Measurements from ENCODE around the gene ADORA2A. TPM values are rescaled to one million over a fixed set of nuclear protein-coding genes. Genes with fewer than 3 reads are reported as not detected.

ADORA2A gene
- total RNA-seq, 1 experiment from 2014 or later = 0.96 TPM

- Mint-ChIP-seq H3K27me3 (ENCODE audit: insufficient read depth, unreplicated experiment) (peaks cover 14% of the 10 kb centered on the region), H3K4me3 (ENCODE audit: unreplicated experiment) (no peak overlapping the region), H3K27ac (ENCODE audit: low read depth, unreplicated experiment) (no peak overlapping the region), H3K4me1 (ENCODE audit: insufficient read depth, unreplicated experiment) (peaks cover 6% of the 10 kb centered on the region), H3K9me3 (ENCODE audit: unreplicated experiment) (no peaks in the 10 kb centered on the region), H3K36me3 (ENCODE audit: insufficient read depth, unreplicated experiment) (peaks cover 7% of the 10 kb centered on the region)
- CTCF ChIA-PET = interaction anchor here (0.6 to 5.3 kb wide), 11 partner anchors 8 to 1144 kb away, joined by 3 to 42 read pairs (median 4); no protein-coding TSS in a partner anchor
- no TSS peak for BruUV-seq (replicated peaks)
- DNase-seq (ENCODE audit: unreplicated experiment) = peak; percentile 38
- POLR2A ChIA-PET = no interaction called here
- peak; percentile 39 for TF ChIP-seq CTCF (IDR thresholded peaks at IDR 0.05; ENCODE audit: unreplicated experiment)
- intact Hi-C loops (cut with micrococcal nuclease) = loop anchor here (1.0 to 5.0 kb wide), 2 partner anchors 94 to 100 kb away; no protein-coding TSS in a partner anchor
Observed at GRCh38 chr22:24421428-24421931, 5.9 kb upstream of the ADORA2A start.

DNA sequence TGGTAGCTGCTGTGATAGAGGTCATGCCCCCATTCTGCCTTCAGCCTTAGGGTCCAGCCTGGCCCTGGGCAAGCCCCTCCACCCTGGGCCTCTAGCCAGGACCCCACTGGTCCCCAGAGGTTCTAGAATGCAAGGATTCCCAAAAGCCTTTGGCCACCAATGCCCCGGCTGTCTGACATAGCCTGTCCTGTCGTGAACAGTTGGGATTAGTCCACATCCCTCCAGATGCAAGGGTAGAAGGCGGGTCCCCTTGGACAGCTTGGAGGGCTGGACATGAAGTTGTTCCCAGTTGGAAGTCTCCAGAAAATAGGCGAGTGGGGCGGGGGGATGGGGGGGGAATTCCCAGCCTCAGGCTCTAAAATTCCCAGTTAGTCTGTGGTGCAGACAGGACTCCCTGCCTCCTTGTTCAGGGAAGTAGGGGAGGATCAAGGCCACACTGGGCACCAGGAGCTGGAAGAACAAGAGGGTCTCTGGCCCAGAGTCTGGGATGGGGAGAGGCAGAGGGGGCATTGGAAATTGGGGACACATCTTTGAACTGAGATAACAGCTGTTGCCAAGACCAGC, 5.2 kb upstream of the ADORA2A start:
- H3K9me3 Mint-ChIP-seq (ENCODE audit: unreplicated experiment) = no peaks in the 10 kb centered on the region
- no peak for DNase-seq (ENCODE audit: unreplicated experiment)
- peaks cover 18% of the 10 kb centered on the region for H3K27me3 Mint-ChIP-seq (ENCODE audit: insufficient read depth, unreplicated experiment)
- H3K4me1 Mint-ChIP-seq (ENCODE audit: insufficient read depth, unreplicated experiment) = peaks cover 6% of the 10 kb centered on the region
- TF ChIP-seq CTCF (IDR thresholded peaks at IDR 0.05; ENCODE audit: unreplicated experiment) = no peak
- no peak overlapping the region for H3K27ac Mint-ChIP-seq (ENCODE audit: low read depth, unreplicated experiment)
- H3K4me3 Mint-ChIP-seq (ENCODE audit: unreplicated experiment) = no peak overlapping the region
- ChIA-PET POLR2A (no interaction called here), CTCF (interaction anchor here (0.6 to 5.3 kb wide), 15 partner anchors 7 to 1145 kb away, joined by 3 to 42 read pairs (median 4); no protein-coding TSS in a partner anchor)
- H3K36me3 Mint-ChIP-seq (ENCODE audit: insufficient read depth, unreplicated experiment) = peaks cover under 1% of the 10 kb centered on the region
- BruUV-seq (replicated peaks) = no TSS peak
- intact Hi-C loops (cut with micrococcal nuclease) = loop anchor here (5.0 kb wide), 1 partner anchor 95 kb away; no protein-coding TSS in a partner anchor

- intact Hi-C loops (cut with micrococcal nuclease) = loop anchor here (1.0 to 5.0 kb wide), 2 partner anchors 80 to 96 kb away; no protein-coding TSS in a partner anchor
- CTCF ChIA-PET = interaction anchor here (0.6 to 5.3 kb wide), 15 partner anchors 8 to 172 kb away, joined by 3 to 42 read pairs (median 4); no protein-coding TSS in a partner anchor
- H3K9me3 Mint-ChIP-seq (ENCODE audit: unreplicated experiment) = no peaks in the 10 kb centered on the region
- H3K36me3 Mint-ChIP-seq (ENCODE audit: insufficient read depth, unreplicated experiment) = no peaks in the 10 kb centered on the region
- H3K27ac Mint-ChIP-seq (ENCODE audit: low read depth, unreplicated experiment) = no peak overlapping the region
- peak; percentile 30 for DNase-seq (ENCODE audit: unreplicated experiment)
- peak; percentile 91 for TF ChIP-seq CTCF (IDR thresholded peaks at IDR 0.05; ENCODE audit: unreplicated experiment)
- H3K4me1 Mint-ChIP-seq (ENCODE audit: insufficient read depth, unreplicated experiment) = peaks cover 6% of the 10 kb centered on the region
- POLR2A ChIA-PET = no interaction called here
- BruUV-seq (replicated peaks) = no TSS peak
- H3K27me3 Mint-ChIP-seq (ENCODE audit: insufficient read depth, unreplicated experiment) = peaks cover 18% of the 10 kb centered on the region
- no peak overlapping the region for H3K4me3 Mint-ChIP-seq (ENCODE audit: unreplicated experiment)
Observed at GRCh38 chr22:24423519-24424000, 3.8 kb upstream of the ADORA2A start.

- Mint-ChIP-seq H3K27ac (ENCODE audit: low read depth, unreplicated experiment) (no peak overlapping the region), H3K27me3 (ENCODE audit: insufficient read depth, unreplicated experiment) (peaks cover 18% of the 10 kb centered on the region), H3K4me3 (ENCODE audit: unreplicated experiment) (no peak overlapping the region), H3K36me3 (ENCODE audit: insufficient read depth, unreplicated experiment) (no peaks in the 10 kb centered on the region), H3K4me1 (ENCODE audit: insufficient read depth, unreplicated experiment) (peaks cover 6% of the 10 kb centered on the region), H3K9me3 (ENCODE audit: unreplicated experiment) (no peaks in the 10 kb centered on the region)
- intact Hi-C loops (cut with micrococcal nuclease) = loop anchor here (5.0 kb wide), 1 partner anchor 97 kb away; no protein-coding TSS in a partner anchor
- CTCF ChIA-PET = interaction anchor here (0.6 to 5.3 kb wide), 11 partner anchors 9 to 108 kb away, joined by 3 to 42 read pairs (median 4); no protein-coding TSS in a partner anchor
- POLR2A ChIA-PET = no interaction called here
- no TSS peak for BruUV-seq (replicated peaks)
- no peak for DNase-seq (ENCODE audit: unreplicated experiment)
- no peak for TF ChIP-seq CTCF (IDR thresholded peaks at IDR 0.05; ENCODE audit: unreplicated experiment)
Observed at GRCh38 chr22:24424001-24424900, 3.1 kb upstream of the ADORA2A start.
